Measurements from ENCODE around the gene IFNA14.
A peak's percentile ranks its signal among the peaks of the same experiment; 100 is the strongest.
"Not testable (repeated sequence)": the region's sequence is repeated elsewhere in the genome, so short reads cannot be mapped to it uniquely, and the experiment has no call there.

Gene IFNA14
- 0 to 0.33 (median 0) reads per million in 17 experiments for total RNA-seq

- peak in 2 of 4 experiments; percentile 42 to 60 for DNase-seq
Observed at GRCh38 chr9:21239911-21240310, at the start of gene IFNA14. IFNA14 (minus strand) TSS chr9:21240005; CDS start chr9:21239935, 70 bp downstream.

DNA sequence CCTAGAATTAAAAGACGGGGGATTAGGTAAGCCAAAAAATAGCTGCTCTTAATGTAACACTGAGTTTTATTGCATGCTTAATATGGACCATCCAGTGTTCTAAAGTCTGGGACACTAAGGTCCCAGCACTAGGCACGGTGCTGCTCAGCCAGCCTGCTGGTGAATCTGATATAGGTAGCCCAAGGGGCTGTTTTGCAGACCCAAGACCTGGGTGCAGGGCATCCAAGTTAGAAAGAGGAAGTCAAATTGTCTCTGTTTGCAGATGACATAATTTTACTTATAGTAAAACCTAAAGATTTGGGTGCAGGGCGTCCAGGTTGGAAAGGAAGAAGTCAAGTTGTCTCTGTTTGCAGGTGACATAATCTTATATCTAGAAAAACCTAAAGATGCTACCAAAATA is 47.5 kb upstream of the IFNA14 start:
- peak in 2 of 4 experiments; percentile 7 to 8 for DNase-seq

GRCh38 chr9:21286659-21287058 is 46.9 kb upstream of the IFNA14 start:
- DNase-seq, result peak; percentile 60 to 86 (median 76)

- DNase-seq, result no peak
Observed at GRCh38 chr9:21286099-21286498, 46.3 kb upstream of the IFNA14 start.

DNA sequence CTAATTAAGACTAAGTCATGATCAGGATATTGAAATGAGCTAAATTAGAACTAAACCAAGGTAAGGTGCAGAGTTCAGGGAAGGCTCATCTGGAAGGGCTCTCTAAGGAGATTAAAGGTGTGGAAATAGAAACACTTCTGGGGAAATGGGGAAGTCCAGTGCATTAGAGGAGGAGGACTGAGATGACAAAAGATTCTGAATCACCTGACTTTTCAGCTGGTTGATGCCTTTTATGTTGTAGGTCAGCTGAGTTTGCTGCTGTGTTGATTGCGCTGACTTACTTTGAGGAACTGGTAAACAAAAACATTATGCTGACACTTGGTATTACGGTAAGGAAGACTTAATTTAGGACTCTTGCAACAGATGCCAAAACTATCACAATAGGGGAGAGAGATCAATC is 41.5 kb upstream of the IFNA14 start:
- DNase-seq, result peak; percentile 60 to 83 (median 74)

GRCh38 chr9:21268347-21268657 is 28.5 kb upstream of the IFNA14 start:
- DNase-seq, result no peak

DNA sequence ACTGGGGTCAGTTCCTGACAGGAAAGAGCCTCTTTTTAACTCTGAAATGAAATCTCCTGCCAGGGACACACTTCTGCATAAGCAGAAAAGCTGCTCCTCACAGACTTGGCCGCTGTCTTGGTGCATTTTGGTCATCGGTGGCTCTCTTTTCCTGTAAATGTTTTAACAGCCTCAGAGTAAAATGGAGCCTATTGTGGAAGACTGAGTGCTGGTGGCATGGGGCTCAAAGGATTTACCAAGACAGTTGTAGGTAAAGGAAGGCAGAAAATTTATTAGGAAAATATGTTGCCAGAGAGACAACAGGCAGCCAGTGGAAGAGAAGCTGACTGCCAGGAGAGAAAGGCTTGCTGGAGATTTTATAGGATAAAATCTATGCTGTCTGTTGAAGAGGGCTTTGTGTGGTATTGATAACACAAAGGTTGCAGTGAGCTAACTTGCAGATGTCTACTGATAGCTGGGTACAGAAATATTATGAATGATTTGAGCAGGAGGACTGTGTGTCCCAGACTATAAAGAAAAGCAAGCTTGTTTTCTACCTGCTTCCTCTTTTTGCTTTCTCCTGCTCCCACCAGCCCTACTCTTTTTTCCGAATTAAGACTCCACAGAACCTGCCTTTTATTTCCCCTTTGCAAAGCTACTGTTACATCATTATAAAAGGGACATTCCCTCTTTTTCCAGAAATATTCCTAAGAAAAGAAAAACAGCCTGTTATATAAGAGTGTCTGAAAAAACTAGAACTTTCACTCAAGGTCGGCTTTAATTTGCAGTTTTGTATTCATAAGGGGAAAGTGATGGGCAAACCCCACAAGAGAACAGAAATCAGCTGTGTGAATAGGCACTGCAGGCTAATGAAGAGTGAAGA is 27.9 kb upstream of the IFNA14 start:
- DNase-seq, result no peak

DNA sequence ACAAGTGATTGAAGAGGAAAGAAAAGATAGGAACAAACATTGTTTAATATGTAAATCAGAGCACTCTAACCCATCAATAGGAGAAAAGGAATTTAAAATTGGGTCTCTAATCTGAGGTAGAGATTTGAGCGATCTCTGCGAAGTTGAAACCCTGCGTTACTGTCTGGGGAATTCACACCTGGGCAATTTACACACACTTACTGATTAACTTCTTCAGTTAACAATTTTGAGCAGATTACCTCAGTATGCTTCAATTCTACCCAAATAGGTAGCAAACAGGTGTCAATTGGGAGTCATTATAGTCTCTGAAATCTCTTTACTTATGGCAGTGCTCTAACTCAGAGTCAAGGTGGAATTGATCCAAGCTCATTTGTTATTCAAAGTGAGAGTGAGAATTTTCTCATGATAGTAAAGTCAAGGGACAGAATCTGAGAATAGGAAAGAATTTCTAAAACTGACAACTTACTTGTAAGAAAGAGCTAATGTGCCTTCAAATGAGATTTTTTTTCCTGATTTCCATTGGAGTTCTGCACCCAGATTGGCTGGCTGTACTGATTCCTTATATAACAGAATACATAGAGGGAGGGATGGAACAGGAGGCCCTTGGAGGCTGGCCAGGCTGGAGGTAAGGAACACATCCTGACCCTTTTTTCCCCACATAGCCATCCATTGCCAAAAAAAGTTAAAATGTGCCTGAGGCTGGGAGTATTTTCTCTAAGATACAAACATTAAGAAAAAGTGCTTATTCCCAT is 27.1 kb upstream of the IFNA14 start:
- no peak for DNase-seq

- no peak for DNase-seq
Observed at GRCh38 chr9:21265421-21266189, 25.8 kb upstream of the IFNA14 start.

- DNase-seq, result no peak
Observed at GRCh38 chr9:21255538-21256212, 15.9 kb upstream of the IFNA14 start.

DNA sequence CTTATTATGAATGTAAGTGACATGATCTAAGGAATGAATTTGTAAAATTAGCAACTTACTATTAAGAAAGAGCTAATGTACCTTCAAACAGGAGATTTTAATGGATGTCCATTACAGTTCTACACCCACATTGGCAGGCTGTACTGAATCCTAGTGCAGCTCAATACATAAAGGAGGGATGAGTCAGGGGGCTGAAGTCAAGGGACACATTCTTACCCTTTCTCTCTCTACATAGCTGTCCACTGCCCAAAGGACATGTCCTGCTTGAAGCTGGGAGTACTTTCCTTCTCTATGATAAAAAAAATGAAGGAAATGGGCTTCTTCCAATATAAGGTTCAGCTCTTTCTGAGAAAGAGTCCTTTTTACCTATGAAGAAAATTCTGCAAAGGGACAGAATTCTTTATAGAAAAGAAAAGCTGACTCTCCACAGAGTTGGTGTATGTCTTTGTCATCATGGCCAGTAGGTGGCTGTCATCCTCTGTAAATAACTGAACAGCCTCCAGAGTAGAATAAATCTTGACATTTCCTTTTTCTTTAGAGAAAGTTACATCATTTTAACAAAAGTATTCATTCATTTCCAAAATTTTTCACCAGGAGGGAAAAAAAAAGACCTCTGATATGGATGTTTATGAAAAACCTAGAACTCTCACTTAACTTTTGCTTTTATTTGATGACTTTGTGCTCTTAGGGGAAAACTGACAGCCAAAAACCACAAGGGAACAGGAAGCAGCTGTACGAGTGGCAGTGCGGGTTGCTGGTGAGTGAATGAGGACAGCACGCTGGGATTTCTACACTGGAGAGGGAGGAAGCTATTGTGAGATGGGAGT is 13.1 kb upstream of the IFNA14 start:
- DNase-seq, result peak; percentile 77 to 89 (median 85)

DNA sequence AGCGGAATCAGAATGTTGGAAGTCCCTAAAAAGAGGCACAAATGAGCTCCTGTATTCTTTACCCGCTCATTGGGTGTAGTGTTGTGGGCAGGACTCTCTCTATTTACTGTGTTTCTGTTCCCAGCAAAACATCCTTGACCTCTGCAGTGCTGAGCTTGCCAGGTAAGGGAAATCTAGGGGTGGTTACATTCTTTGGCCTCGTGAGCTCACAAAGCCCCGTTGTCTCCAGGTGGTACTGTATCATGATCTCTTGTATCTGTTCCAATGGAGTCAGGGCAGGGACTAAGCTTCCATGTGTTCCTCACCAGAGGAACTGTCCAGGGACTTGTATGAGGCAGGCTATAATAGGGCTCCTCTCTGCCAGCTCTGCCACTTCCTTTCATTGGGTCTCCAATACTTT is 11.8 kb upstream of the IFNA14 start:
- no peak for DNase-seq

GRCh38 chr9:21251190-21251589 is 11.4 kb upstream of the IFNA14 start:
- DNase-seq, result no peak

DNA sequence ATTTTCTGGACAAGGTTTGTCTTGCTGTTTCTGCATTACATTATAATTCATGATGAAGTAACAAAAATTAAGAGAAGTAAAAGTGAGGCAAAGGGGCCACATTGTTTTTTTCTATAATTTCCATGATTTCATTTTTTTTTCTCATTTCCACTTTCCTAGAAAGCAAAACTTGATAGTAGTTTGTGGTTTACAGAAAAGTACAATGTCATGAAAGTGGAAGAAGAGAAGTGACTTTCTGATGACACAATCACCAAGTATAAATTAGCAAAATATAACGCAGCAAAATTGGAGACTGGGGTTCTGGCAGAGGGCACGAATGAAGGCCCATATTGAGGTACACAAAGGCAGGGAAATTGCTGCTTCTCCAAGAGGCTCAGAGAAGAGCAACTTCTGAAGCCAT is 5.0 kb upstream of the IFNA14 start:
- peak in 2 of 4 experiments; percentile 50 to 51 for DNase-seq

DNA sequence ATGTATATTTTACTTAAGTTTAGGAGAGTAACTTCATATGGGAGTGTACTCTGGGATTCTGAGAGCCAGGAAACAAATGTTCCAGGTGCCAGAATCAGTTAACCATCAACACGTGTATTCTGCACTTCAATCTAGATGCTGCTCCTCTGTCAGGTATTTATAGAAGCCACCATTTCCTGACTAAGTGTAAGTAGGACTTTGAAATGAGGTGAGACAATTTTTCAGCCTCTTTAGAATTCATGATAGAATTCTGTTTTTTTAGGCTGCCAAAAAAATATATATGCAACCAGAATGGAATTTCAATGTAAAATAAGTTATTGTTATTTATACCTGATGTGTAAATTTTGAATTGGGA is 3.5 kb downstream of the IFNA14 start:
- DNase-seq, result not testable (repeated sequence)

DNA sequence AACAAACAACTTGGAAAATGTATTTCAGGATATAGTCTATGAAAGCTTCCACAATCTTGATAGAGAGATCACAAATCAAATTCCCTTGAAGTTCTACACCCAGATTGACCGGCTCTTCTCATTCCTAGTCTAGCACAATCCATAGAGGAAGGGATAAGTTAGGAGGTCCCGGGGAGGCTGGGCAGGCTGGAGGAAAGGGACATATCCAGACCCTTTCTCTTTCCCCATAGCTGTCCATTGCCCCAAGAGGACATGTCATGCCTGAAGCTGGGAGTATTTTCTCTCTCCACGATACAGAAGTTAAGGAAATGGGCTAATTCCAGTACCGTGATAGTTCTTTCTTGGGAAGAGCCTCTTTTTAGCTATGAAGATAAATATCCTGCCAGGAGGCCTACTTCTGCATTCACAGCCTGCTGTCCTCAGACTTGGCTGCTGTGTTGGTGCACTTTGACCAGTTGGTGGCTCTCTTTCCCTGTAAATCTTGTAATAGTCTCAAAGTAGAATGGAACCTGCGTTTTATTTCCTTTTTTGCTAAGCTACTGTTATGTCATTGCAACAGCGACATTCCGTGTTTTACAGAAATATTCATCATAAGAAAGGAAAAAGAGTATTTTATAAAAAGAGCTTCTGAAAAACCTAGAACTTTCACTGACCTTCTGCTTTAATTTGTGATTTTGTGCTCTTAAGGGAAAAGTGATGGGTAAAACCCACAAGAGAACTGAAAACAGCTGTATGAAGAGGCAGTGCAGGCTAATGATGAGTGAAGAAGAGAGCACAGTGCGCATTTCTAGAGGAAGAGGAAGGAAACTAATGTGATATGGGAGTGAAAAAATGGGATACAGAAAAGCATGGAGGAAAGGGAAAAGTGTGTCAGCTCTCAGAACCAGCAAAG is 4.1 kb downstream of the IFNA14 start:
- peak; percentile 73 to 86 (median 78) for DNase-seq

GRCh38 chr9:21234153-21234687 is 5.6 kb downstream of the IFNA14 start:
- no peak for DNase-seq

GRCh38 chr9:21233258-21233657 is 6.5 kb downstream of the IFNA14 start:
- no peak for DNase-seq

DNA sequence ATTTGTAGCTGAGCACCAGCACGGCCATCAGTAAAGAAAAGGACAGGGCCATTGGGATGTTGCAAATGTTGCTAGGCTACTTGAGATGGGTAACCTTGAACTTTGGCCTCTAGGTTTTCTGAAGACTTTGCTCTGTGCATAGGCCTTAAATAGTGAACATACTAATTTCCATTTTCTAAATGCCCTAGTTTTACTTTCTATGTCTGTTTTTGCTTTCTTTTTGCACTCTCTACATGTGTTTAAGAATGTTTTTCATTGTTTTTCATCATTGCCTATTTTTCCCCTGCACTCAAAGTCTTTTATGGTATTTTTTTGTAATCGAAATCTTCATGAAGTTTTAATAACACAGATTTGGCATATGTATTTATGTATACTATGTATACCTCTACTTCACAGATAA is 11.7 kb downstream of the IFNA14 start, which contains the start of gene IFNA17:
Gene IFNA17 (minus strand): TSS at position 101 of the 400 bp plus-strand sequence. CDS start 49 bp downstream, at position 52.
- DNase-seq, result no peak

- DNase-seq, result not testable (repeated sequence)
Observed at GRCh38 chr9:21217211-21217610, 22.6 kb downstream of the IFNA14 start, which contains the start of gene IFNA16. IFNA16 (minus strand) TSS chr9:21217311; CDS start chr9:21217305, 6 bp downstream.
